ENCODE data around the gene ACTR3.

ACTR3 gene

GRCh38 chr2:113964436-113964835 lies 74.5 kb downstream of the ACTR3 start:
- H3K4me1 ChIP-seq (ENCODE audit: control insufficient read depth, insufficient read depth, low read length): peaks cover 3% of the 10 kb centered on the region
- H3K4me3 ChIP-seq (ENCODE audit: low read length): no peak overlapping the region
- H3K36me3 ChIP-seq (ENCODE audit: control insufficient read depth, insufficient read depth, low read length): no peaks in the 10 kb centered on the region
- no peak overlapping the region for H3K27ac ChIP-seq (ENCODE audit: low read depth, low read length)
- no peak overlapping the region for H3K9ac ChIP-seq (ENCODE audit: low read length)
- H3K27me3 ChIP-seq (ENCODE audit: control insufficient read depth, insufficient read depth, low read length): no peaks in the 10 kb centered on the region

DNA sequence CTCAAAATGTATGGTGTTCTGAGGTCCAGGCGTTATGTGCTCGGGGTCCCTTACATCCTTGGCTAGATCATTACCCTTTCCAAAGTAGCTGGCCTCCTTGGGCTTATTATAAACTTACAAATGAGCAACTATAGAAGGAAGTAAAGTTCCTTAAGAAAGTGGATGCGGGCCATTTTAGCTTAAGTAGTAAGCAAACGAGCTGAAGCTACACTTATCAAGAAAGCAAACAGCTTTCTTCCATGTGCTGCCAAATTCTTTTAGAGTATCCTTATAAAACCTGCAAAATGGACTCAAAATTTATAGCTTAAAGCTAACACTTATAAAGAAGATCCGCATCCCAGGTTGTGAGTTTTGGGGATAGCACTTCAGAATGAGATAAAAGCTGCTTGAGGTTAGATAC lies 75.3 kb downstream of the ACTR3 start:
- Histone ChIP-seq H3K27ac (ENCODE audit: low read depth, low read length) (no peak overlapping the region), H3K9ac (ENCODE audit: low read length) (no peak overlapping the region), H3K27me3 (ENCODE audit: control insufficient read depth, insufficient read depth, low read length) (no peaks in the 10 kb centered on the region), H3K36me3 (ENCODE audit: control insufficient read depth, insufficient read depth, low read length) (no peaks in the 10 kb centered on the region), H3K4me1 (ENCODE audit: control insufficient read depth, insufficient read depth, low read length) (peaks cover 3% of the 10 kb centered on the region), H3K4me3 (ENCODE audit: low read length) (no peak overlapping the region)

DNA sequence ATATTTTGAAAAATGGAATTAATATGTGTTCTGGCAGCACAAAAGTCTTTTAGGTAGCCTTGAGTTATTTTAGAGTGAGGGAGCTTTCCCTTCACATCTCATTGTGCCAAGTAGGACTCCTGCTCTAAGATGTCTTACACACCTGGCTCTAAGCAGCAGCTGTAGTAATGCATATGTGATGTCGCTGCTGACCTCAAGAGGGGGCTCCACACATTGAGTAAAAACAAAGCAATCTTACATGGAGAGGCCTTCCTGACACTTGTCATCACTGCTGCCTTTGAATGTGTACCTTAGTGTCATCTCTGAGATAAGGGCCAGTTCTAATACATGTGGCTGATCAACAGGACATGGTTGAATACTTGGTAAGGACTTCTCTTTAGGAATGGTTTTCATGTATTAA lies 75.8 kb downstream of the ACTR3 start:
- no peak overlapping the region for H3K27ac ChIP-seq (ENCODE audit: low read depth, low read length)
- H3K4me3 ChIP-seq (ENCODE audit: low read length): no peak overlapping the region
- H3K4me1 ChIP-seq (ENCODE audit: control insufficient read depth, insufficient read depth, low read length): peaks cover 3% of the 10 kb centered on the region
- no peaks in the 10 kb centered on the region for H3K36me3 ChIP-seq (ENCODE audit: control insufficient read depth, insufficient read depth, low read length)
- no peak overlapping the region for H3K9ac ChIP-seq (ENCODE audit: low read length)
- H3K27me3 ChIP-seq (ENCODE audit: control insufficient read depth, insufficient read depth, low read length): no peaks in the 10 kb centered on the region

DNA sequence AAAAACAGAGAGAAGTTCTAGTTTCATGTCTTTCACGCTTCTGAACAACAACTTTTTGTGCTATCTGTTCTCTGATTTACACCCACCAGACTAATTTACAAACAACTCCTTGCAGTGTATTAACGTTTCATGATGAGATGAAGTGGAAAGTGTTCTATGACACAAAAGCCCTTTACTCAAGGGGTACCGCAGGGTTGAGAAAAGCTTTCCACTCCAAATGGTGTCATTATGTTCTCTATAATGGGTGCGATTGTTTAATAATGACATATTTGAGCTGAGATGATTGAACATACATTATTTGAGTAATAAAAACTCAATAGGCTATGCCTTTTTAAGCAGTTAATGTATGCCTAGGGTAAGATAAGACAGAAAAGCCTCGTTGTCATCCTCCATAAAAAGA lies 76.3 kb downstream of the ACTR3 start:
- Histone ChIP-seq H3K36me3 (ENCODE audit: control insufficient read depth, insufficient read depth, low read length) (no peaks in the 10 kb centered on the region), H3K27ac (ENCODE audit: low read depth, low read length) (no peak overlapping the region), H3K27me3 (ENCODE audit: control insufficient read depth, insufficient read depth, low read length) (no peaks in the 10 kb centered on the region), H3K9ac (ENCODE audit: low read length) (no peak overlapping the region), H3K4me1 (ENCODE audit: control insufficient read depth, insufficient read depth, low read length) (peaks cover 3% of the 10 kb centered on the region), H3K4me3 (ENCODE audit: low read length) (no peak overlapping the region)

DNA sequence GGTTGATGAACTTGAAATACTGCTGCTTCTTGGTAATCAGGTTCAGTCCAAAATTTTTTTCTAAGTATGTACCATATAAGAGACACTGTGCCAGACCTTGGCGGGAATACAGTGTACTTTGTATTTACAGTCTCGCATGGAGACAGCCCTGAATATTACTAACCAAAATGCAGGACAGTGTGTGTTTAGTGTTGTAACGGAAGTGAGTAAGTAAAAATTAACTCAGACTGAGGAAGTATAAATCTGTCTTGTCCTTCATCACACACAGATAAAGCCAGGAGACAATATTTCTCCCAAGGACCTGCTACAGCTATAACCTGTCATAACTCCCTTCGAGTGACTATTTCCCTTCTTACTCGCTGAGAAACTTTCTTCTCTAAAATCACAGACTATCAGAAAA lies 76.9 kb downstream of the ACTR3 start:
- no peaks in the 10 kb centered on the region for H3K27me3 ChIP-seq (ENCODE audit: control insufficient read depth, insufficient read depth, low read length)
- H3K4me3 ChIP-seq (ENCODE audit: low read length): no peak overlapping the region
- no peak overlapping the region for H3K9ac ChIP-seq (ENCODE audit: low read length)
- H3K36me3 ChIP-seq (ENCODE audit: control insufficient read depth, insufficient read depth, low read length): no peaks in the 10 kb centered on the region
- H3K4me1 ChIP-seq (ENCODE audit: control insufficient read depth, insufficient read depth, low read length): peaks cover 3% of the 10 kb centered on the region
- no peak overlapping the region for H3K27ac ChIP-seq (ENCODE audit: low read depth, low read length)

GRCh38 chr2:113967272-113967671 lies 77.4 kb downstream of the ACTR3 start:
- H3K4me1 ChIP-seq (ENCODE audit: control insufficient read depth, insufficient read depth, low read length): peaks cover 3% of the 10 kb centered on the region
- no peak overlapping the region for H3K4me3 ChIP-seq (ENCODE audit: low read length)
- H3K36me3 ChIP-seq (ENCODE audit: control insufficient read depth, insufficient read depth, low read length): peaks cover 2% of the 10 kb centered on the region
- H3K9ac ChIP-seq (ENCODE audit: low read length): no peak overlapping the region
- H3K27ac ChIP-seq (ENCODE audit: low read depth, low read length): no peak overlapping the region
- H3K27me3 ChIP-seq (ENCODE audit: control insufficient read depth, insufficient read depth, low read length): no peaks in the 10 kb centered on the region

DNA sequence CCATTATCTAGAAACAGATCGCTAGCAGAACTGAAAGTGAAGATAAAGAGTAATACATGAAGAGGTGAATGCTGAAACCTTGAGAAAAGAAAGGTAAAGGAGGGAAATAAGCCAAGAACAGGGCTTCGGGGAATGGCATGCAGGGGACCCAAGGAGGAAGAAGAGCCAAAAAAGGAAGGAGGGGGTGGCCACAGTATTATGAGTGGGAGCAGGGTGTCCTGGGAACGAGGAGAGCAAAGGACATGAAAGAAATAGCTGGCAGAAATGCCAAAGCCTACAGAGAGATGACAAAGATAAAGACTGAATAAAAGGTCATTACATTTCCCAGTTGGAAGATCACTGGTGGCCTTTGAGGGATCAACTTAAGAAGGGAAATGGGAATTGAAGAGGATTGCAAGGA lies 82.9 kb downstream of the ACTR3 start:
- H3K36me3 ChIP-seq (ENCODE audit: control insufficient read depth, insufficient read depth, low read length): peaks cover 4% of the 10 kb centered on the region
- no peaks in the 10 kb centered on the region for H3K4me1 ChIP-seq (ENCODE audit: control insufficient read depth, insufficient read depth, low read length)
- H3K9ac ChIP-seq (ENCODE audit: low read length): no peak overlapping the region
- H3K4me3 ChIP-seq (ENCODE audit: low read length): no peak overlapping the region
- no peaks in the 10 kb centered on the region for H3K27me3 ChIP-seq (ENCODE audit: control insufficient read depth, insufficient read depth, low read length)
- H3K27ac ChIP-seq (ENCODE audit: low read depth, low read length): no peak overlapping the region

DNA sequence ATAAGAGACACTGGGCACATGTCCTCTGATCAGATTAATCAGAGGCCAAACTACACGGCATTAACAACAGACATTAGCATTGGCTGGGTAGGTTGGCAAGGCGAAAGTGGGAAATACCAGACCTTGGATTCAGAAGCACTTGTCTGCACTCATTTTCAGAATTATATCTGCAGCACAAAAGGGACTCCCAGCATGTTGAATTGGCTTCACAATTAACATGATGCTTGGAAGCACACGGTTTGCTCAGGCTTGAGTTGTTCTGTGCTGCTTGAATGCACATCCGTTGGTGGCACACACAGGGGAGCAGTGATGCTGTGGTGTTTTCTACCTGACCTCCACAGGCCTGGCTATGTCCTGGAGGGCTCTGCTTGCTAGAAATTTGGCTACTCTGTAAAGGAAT lies 83.9 kb downstream of the ACTR3 start:
- Histone ChIP-seq H3K4me3 (ENCODE audit: low read length) (no peak overlapping the region), H3K27ac (ENCODE audit: low read depth, low read length) (no peak overlapping the region), H3K4me1 (ENCODE audit: control insufficient read depth, insufficient read depth, low read length) (no peaks in the 10 kb centered on the region), H3K36me3 (ENCODE audit: control insufficient read depth, insufficient read depth, low read length) (peaks cover 4% of the 10 kb centered on the region), H3K27me3 (ENCODE audit: control insufficient read depth, insufficient read depth, low read length) (no peaks in the 10 kb centered on the region), H3K9ac (ENCODE audit: low read length) (no peak overlapping the region)

- H3K36me3 ChIP-seq (ENCODE audit: control insufficient read depth, insufficient read depth, low read length): peaks cover 4% of the 10 kb centered on the region
- no peak overlapping the region for H3K4me3 ChIP-seq (ENCODE audit: low read length)
- H3K27ac ChIP-seq (ENCODE audit: low read depth, low read length): no peak overlapping the region
- no peak overlapping the region for H3K9ac ChIP-seq (ENCODE audit: low read length)
- H3K27me3 ChIP-seq (ENCODE audit: control insufficient read depth, insufficient read depth, low read length): no peaks in the 10 kb centered on the region
- no peaks in the 10 kb centered on the region for H3K4me1 ChIP-seq (ENCODE audit: control insufficient read depth, insufficient read depth, low read length)
These were observed 84.8 kb downstream of the ACTR3 start for GRCh38 chr2:113974727-113975126.

- Histone ChIP-seq H3K27ac (ENCODE audit: low read depth, low read length) (no peak overlapping the region), H3K4me1 (ENCODE audit: control insufficient read depth, insufficient read depth, low read length) (no peaks in the 10 kb centered on the region), H3K27me3 (ENCODE audit: control insufficient read depth, insufficient read depth, low read length) (no peaks in the 10 kb centered on the region), H3K9ac (ENCODE audit: low read length) (no peak overlapping the region), H3K4me3 (ENCODE audit: low read length) (no peak overlapping the region), H3K36me3 (ENCODE audit: control insufficient read depth, insufficient read depth, low read length) (peaks cover 4% of the 10 kb centered on the region)
These were observed 86.5 kb downstream of the ACTR3 start for GRCh38 chr2:113976277-113976928.

DNA sequence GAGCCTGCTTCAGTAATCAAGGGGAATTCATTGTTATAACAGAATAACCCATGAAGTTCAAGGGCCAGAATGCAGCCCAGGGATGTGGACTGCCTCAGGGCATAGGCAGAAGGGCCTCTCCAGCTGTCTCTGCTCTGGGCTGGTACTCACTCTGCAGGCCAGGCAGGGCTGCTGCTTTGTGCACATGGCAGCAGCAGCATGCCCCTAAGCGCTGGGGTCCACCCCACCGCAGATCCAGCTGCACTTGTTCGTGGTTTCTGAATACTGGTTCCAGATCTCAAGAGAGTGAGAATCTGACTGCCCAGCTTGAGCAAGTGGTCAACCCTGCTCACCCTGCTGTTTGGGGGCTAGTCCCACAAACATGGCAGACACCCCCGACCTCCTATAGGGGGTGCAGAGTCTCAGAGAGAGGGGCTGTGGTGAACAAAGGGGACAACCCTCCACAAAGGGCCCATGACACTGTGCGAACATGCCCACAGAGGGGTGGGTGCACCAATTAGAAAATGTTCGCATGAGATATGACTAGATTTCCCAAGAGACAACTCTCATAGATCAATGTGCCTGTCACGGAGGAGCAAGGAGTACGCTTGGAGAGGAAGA lies 87.3 kb downstream of the ACTR3 start:
- Histone ChIP-seq H3K9ac (ENCODE audit: low read length) (no peak overlapping the region), H3K4me3 (ENCODE audit: low read length) (no peak overlapping the region), H3K4me1 (ENCODE audit: control insufficient read depth, insufficient read depth, low read length) (no peaks in the 10 kb centered on the region), H3K27ac (ENCODE audit: low read depth, low read length) (no peak overlapping the region), H3K27me3 (ENCODE audit: control insufficient read depth, insufficient read depth, low read length) (no peaks in the 10 kb centered on the region), H3K36me3 (ENCODE audit: control insufficient read depth, insufficient read depth, low read length) (peaks cover 3% of the 10 kb centered on the region)

DNA sequence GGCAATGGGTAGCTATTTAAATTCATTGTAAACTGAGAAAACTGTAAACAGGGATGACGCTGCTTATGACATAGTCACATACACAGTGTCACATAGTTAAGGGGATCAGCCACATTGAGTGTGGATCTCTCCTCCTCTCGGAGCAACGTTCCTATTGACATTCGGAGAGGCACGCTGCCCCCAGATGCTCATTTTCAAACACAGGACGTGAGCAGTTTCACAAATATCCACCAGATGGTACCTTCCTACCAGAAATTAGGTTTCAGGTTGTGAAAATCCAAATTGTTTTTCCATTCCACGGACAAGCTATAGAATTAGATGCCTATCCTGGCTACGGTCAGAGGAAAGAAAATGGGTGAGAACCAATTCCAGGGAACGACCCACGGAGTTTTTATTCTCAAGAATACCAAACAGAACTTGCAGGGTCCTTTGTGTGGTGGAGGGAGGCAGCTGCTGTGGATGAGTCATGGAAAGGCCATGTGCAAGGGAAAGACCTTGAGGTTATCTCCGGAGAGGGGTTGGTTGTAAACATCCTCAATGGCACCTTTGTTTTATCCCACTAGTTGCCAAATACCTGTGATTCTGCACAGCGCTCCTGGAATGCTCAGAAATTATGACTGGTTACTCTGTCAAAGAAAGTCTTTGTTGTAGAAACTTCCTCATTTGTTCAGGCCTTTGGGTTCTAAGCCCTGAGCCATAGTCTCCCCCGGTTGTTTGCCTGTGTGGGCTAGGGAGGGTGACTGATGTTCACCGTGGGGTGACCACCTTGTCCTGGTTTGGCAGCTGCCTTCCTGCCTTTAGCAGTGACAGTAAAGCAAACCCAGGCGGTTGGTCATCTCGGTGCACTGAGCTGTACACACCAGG lies 88.0 kb downstream of the ACTR3 start:
- Histone ChIP-seq H3K4me1 (ENCODE audit: control insufficient read depth, insufficient read depth, low read length) (no peaks in the 10 kb centered on the region), H3K9ac (ENCODE audit: low read length) (no peak overlapping the region), H3K27ac (ENCODE audit: low read depth, low read length) (no peak overlapping the region), H3K36me3 (ENCODE audit: control insufficient read depth, insufficient read depth, low read length) (no peaks in the 10 kb centered on the region), H3K27me3 (ENCODE audit: control insufficient read depth, insufficient read depth, low read length) (no peaks in the 10 kb centered on the region), H3K4me3 (ENCODE audit: low read length) (no peak overlapping the region)

Data from rectal smooth muscle tissue (tissue), 1 donor.